Thyroid gland (tissue), 4 donors: ENCODE results near the gene ABCC9. TPM values are rescaled to one million over a fixed set of nuclear protein-coding genes. Genes with fewer than 3 reads are reported as not detected.

Experiments used
- DNase-seq, 2 donors: peaks; one replicate each; pipeline ENCODE4 v3.0.0-alpha.2; 2019
- H3K27ac ChIP-seq, 3 donors: fragments of 200-600 bp; sonication (generic); 1 replicate in 2 of 3; 2 replicates in 1 of 3; pipeline ENCODE4 v1.5.1; 2016 to 2019; ENCODE audit warnings: mild to moderate bottlenecking in 1 of 3, moderate library complexity in 1 of 3
- H3K27me3 ChIP-seq: fragments of 200-600 bp; sonication (generic); one replicate; pipeline ENCODE4 v1.5.1; 2019
- H3K36me3 ChIP-seq, 2 donors: fragments of 200-600 bp; sonication (generic); one replicate each; pipeline ENCODE4 v1.5.1; 2016 to 2019
- H3K4me1 ChIP-seq, 2 donors: fragments of 200-600 bp; sonication (generic); one replicate each; pipeline ENCODE4 v1.5.1; 2017 to 2019
- H3K4me3 ChIP-seq, 3 donors: fragments of 200-600 bp; sonication (generic); replicated peaks in 1 of 3; 1 replicate in 2 of 3; 2 replicates in 1 of 3; pipeline ENCODE4 v1.5.1; 2016; ENCODE audit warnings: mild to moderate bottlenecking in 1 of 3
- H3K9me3 ChIP-seq: fragments of 200-600 bp; sonication (generic); one replicate; pipeline ENCODE4 v1.5.1; 2017
- POLR2A ChIP-seq, 2 donors: fragments of 450-650 bp; IDR thresholded peaks; one replicate each; pipeline ENCODE4 v1.6.1; 2017; ENCODE audit warnings: antibody characterized with exemption in 2 of 2, mild to moderate bottlenecking in 2 of 2, moderate library complexity in 1 of 2
- WGBS, 2 donors: methylation state at CpG; one replicate each; pipeline ENCODE4 v1.1.5; 2017; 5-methylcytosine and 5-hydroxymethylcytosine counted together
- intact Hi-C: fragments of 100-400 bp; cut with DNase I; formaldehyde crosslinking; loops from one replicate; pipeline ENCODE4 v1.15.1; 2023
- total RNA-seq, 4 donors: library from RNA; depleted of rRNA; stranded (reverse); fragments of >200 nt; gene quantifications; one replicate each; pipeline ENCODE4 v1.2.3, GENCODE V29; 2016
- TF ChIP-seq, protein P1 (sequence below), 6 experiments: fragments of 200-600 bp in 3 of 6; fragments of 450-650 bp in 3 of 6; sonication (generic) in 3 of 6; IDR thresholded peaks; one replicate each; pipeline ENCODE4 v1.5.1; 2016 to 2019; ENCODE audit warnings: antibody characterized with exemption in 6 of 6, mild to moderate bottlenecking in 2 of 6, inconsistent platforms in 1 of 6, moderate library complexity in 1 of 6

The ABCC9 gene
- total RNA-seq, 4 donors from 2014 or later = 10.5 to 46.8 (median 26.0) TPM

DNA sequence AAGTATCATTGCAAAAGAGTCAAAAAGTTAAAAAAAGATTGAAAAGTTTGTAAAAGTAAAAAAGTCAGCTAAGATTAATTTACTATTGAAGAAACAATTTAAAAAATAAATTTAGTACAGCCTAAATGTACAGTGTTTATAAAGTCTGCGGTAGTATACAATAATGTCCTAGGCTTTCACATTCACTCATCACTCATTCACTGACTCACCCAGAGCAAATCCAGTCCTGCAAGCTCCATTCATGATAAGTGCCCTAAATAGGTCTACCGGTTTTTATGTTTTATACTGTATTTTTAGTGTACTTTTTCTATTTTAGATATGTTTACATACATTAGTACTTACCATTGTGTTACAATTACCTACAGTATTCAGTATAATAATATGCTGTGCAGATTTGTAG, 43.9 kb upstream of the ABCC9 start:
- Histone ChIP-seq H3K4me1 (no peaks in the 10 kb centered on the region), H3K9me3 (no peaks in the 10 kb centered on the region), H3K27me3 (no peaks in the 10 kb centered on the region), H3K27ac (no peak overlapping the region), H3K4me3 (no peak overlapping the region), H3K36me3 (no peaks in the 10 kb centered on the region)
- WGBS, 2 donors = 69 to 77% methylated on average over 2 of the region's 2 CpGs
- no peak for DNase-seq
- intact Hi-C loops = no loop called here
- TF ChIP-seq POLR2A (IDR thresholded peaks at IDR 0.05) = no peak
- TF ChIP-seq, protein P1, sequence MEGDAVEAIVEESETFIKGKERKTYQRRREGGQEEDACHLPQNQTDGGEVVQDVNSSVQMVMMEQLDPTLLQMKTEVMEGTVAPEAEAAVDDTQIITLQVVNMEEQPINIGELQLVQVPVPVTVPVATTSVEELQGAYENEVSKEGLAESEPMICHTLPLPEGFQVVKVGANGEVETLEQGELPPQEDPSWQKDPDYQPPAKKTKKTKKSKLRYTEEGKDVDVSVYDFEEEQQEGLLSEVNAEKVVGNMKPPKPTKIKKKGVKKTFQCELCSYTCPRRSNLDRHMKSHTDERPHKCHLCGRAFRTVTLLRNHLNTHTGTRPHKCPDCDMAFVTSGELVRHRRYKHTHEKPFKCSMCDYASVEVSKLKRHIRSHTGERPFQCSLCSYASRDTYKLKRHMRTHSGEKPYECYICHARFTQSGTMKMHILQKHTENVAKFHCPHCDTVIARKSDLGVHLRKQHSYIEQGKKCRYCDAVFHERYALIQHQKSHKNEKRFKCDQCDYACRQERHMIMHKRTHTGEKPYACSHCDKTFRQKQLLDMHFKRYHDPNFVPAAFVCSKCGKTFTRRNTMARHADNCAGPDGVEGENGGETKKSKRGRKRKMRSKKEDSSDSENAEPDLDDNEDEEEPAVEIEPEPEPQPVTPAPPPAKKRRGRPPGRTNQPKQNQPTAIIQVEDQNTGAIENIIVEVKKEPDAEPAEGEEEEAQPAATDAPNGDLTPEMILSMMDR (IDR thresholded peaks at IDR 0.05) = no peak

DNA sequence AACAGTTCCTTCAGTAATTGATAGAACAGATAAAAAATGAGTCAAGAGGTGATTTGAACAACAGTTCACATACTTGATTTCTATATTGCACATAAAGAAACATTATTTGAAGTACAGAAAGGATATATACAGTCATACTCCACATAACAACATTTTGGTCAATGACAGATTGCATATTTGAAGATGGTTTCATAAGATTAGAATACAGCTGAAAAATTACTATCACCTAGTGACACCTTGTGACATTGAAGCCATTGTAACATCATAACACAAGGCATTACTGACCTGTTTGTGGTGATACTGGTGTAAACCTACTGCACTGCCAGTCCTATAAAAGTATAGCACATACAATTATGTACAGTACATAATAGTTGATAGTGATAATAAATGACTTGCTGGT, 43.1 kb upstream of the ABCC9 start:
- Histone ChIP-seq H3K9me3 (no peaks in the 10 kb centered on the region), H3K27me3 (no peaks in the 10 kb centered on the region), H3K36me3 (no peaks in the 10 kb centered on the region), H3K4me1 (no peaks in the 10 kb centered on the region), H3K4me3 (no peak overlapping the region), H3K27ac (no peak overlapping the region)
- DNase-seq = no peak
- TF ChIP-seq, protein P1 (IDR thresholded peaks at IDR 0.05) = no peak
- no peak for TF ChIP-seq POLR2A (IDR thresholded peaks at IDR 0.05)
- intact Hi-C loops = no loop called here

DNA sequence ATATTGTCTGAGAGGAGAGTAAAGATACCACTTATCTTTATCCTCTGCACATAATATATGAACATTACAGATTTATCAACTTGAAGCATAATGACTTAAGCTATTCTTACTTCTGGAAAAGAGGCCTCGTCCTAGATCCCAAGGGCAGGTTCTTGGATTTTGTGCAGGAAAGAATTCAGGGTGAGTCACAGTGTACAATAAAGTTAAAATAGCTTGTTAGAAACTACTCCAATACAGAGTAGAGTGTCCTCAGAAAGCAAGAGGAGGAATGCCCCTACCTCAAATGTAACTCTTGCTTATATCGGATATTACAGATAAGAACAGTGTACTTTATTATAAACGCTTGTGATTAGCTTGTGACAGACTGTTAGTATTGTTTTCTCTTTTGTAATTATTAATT, 41.9 kb upstream of the ABCC9 start:
- WGBS, 2 donors = 79 to 87% methylated on average over 3 of the region's 3 CpGs
- Histone ChIP-seq H3K4me3 (no peak overlapping the region), H3K9me3 (no peaks in the 10 kb centered on the region), H3K36me3 (no peaks in the 10 kb centered on the region), H3K4me1 (no peaks in the 10 kb centered on the region), H3K27ac (no peak overlapping the region), H3K27me3 (no peaks in the 10 kb centered on the region)
- TF ChIP-seq, protein P1 (IDR thresholded peaks at IDR 0.05) = no peak
- no peak for TF ChIP-seq POLR2A (IDR thresholded peaks at IDR 0.05)
- no peak for DNase-seq
- intact Hi-C loops = no loop called here

DNA sequence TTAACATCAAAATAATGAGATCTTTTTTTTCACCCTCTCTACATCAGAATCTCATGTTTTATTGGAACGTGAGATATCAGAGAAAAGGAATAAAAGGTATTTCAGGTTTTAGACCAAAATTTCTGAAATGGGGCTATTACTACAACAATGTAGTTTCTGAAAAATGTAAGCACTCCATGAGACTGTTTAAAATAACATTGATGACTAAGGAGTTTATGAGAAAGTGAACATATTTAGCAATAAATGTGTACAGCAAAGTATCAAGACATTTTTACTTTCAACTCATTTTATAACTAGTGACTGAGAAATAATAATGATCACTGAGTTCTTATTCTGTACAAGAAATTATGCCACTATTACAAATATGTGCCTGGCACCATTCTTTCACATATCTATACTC, 39.3 kb upstream of the ABCC9 start:
- Histone ChIP-seq H3K4me3 (no peak overlapping the region), H3K4me1 (peaks cover under 1 to 9% of the 10 kb centered on the region in 2 donors), H3K36me3 (no peaks in the 10 kb centered on the region), H3K9me3 (no peaks in the 10 kb centered on the region), H3K27ac (no peak overlapping the region), H3K27me3 (no peaks in the 10 kb centered on the region)
- intact Hi-C loops = no loop called here
- no peak for DNase-seq
- TF ChIP-seq POLR2A (IDR thresholded peaks at IDR 0.05) = no peak
- TF ChIP-seq, protein P1 (IDR thresholded peaks at IDR 0.05) = no peak
- WGBS, 2 donors = 95 to 96% methylated on average over 1 of the region's 1 CpG

DNA sequence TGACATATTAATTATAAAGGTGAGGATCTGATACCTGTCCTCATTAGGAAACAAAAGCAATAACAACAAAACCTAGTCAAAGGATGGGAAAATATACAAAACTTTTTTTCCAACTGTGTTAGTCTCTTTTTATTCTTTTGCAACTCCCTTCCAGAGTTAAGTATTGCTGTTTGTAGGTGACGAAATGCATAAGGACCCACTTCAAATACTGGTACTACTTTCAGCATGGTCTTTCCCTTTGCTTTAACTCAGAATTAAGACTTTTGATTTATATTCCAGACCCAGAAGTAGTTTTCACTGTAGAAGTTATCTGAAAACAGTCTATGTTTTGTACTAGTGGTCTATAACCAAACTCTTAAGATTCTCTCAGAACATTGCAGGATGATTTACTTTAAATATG, 34.1 kb upstream of the ABCC9 start:
- no peak for TF ChIP-seq POLR2A (IDR thresholded peaks at IDR 0.05)
- TF ChIP-seq, protein P1 (IDR thresholded peaks at IDR 0.05) = no peak
- no peak for DNase-seq
- Histone ChIP-seq H3K4me3 (no peak overlapping the region), H3K27me3 (no peaks in the 10 kb centered on the region), H3K27ac (peak overlapping the region in 1 of 3 donors; percentile 54), H3K36me3 (no peaks in the 10 kb centered on the region), H3K9me3 (no peaks in the 10 kb centered on the region), H3K4me1 (peaks cover 12 to 19% of the 10 kb centered on the region in 2 donors)
- 32 to 40% methylated on average over 1 of the region's 1 CpG for WGBS, 2 donors
- intact Hi-C loops = no loop called here
